Activated T-cell treated with anti-CD3 and anti-CD28 coated beads, Interleukin-2, amount 50 U/mL, for 24 hours (primary cell): ENCODE data around the gene YWHAG.
"Not testable (repeated sequence)": the region's sequence is repeated elsewhere in the genome, so short reads cannot be mapped to it uniquely, and the experiment has no call there.

Source experiments
- DNase-seq: peaks from one replicate; pipeline ENCODE4 v3.0.0-alpha.2; 2020
- H3K27ac Mint-ChIP-seq: 2 replicates; pipeline ENCODE4 v1.8.0; 2020; ENCODE audit warnings: mild to moderate bottlenecking, mixed read lengths
- H3K27me3 Mint-ChIP-seq: 2 replicates; pipeline ENCODE4 v1.8.0; 2020; ENCODE audit warnings: mixed read lengths
- H3K36me3 Mint-ChIP-seq: 2 replicates; pipeline ENCODE4 v1.8.0; 2020; ENCODE audit warnings: low read depth, mixed read lengths
- H3K4me1 Mint-ChIP-seq: 2 replicates; pipeline ENCODE4 v1.8.0; 2020; ENCODE audit warnings: low read depth, mixed read lengths
- H3K4me3 Mint-ChIP-seq: 2 replicates; pipeline ENCODE4 v1.8.0; 2020; ENCODE audit warnings: mild to moderate bottlenecking, moderate library complexity, mixed read lengths
- H3K9me3 Mint-ChIP-seq: 2 replicates; pipeline ENCODE4 v1.8.0; 2020; ENCODE audit warnings: mixed read lengths

The YWHAG gene

DNA sequence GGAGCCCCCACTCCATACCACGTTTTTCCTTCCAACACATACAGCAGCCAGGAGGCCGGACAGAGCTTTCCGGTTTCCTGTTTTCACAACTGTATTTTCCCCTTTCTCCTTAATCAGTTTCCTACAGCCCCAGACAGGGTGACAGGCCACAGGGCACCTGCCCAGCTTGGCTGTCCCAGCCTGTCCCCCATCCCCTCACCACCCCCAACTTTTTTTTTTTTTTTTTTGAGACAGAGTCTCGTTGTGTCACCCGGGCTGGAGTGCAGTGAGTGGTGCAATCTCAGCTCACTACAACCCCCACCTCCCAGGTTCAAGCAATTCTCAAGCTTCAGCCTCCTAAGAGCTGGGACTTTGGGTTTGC is 66.6 kb downstream of the YWHAG start:
- H3K27ac Mint-ChIP-seq = no peak overlapping the region
- no peak overlapping the region for H3K4me3 Mint-ChIP-seq
- no peak for DNase-seq
- no peaks in the 10 kb centered on the region for H3K9me3 Mint-ChIP-seq
- no peaks in the 10 kb centered on the region for H3K27me3 Mint-ChIP-seq
- H3K36me3 Mint-ChIP-seq = no peaks in the 10 kb centered on the region
- H3K4me1 Mint-ChIP-seq = peaks cover 12% of the 10 kb centered on the region

DNA sequence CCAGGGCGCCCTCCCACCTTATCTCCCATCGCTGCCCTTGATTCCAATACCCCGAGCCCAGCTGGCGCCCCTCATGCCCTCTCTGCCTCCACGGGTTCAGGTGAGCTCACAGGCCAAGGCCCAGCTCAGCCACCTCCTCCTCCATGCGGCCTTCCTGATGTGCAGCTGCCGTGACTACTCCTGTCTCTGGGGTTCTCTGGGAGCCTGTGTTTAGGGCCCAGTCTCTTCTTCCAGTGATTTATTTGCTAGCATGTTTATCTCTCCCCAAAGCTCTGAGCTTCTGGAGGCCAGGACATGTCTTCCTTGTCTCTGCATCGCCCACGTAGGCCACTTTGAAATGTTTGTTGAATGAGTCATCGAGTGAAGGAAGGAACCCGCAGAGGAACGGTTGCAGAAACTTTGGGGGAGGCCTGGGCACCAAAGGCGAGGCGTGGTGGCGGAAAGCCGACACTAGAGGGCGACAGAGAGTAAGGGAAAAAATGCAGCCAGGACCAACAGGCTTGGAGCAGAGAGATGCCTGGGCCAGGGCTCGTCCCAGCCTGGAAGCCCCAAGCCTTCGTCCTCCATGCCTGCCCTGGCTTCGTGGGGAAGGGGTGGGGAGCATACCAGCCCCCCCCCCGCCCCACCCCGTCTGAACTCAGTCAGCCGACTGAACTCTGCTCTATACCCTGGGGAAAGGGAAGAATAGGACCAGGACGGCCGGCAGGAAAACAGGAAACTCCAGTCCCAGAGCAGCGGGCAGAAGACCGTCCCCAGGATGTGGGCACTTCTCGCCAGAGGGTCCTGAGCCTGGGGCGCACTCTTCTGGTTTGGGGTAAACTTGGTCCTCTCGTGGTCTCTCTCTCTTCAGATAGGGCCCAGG is 67.2 kb downstream of the YWHAG start:
- no peaks in the 10 kb centered on the region for H3K9me3 Mint-ChIP-seq
- peaks cover 12% of the 10 kb centered on the region for H3K4me1 Mint-ChIP-seq
- H3K36me3 Mint-ChIP-seq = no peaks in the 10 kb centered on the region
- DNase-seq = peak; percentile 93
- H3K27me3 Mint-ChIP-seq = no peaks in the 10 kb centered on the region
- H3K4me3 Mint-ChIP-seq = peak overlapping the region; percentile 8
- peak overlapping the region; percentile 50 for H3K27ac Mint-ChIP-seq

DNA sequence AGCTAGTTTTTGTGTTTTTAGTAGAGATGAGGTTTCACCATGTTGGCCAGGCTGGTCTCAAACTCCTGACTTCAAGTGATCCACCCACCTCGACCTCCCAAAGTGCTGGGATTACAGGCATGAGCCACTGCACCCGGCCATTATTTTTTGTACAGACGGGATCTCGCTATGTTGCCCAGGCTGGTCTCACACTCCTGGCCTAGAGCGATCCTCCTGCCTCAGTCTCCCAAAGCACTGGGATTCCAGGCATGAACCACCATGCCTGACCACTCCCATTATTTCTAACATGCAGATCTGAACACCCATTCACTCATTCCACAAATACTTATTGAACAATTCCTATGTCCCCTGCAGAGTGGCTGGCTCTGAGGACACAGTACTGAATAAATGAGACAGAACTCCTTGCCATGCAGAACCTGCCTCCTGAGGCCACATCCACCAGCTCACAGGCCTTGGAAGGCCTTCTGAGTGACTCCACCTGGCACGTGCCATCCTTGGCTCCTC is 67.9 kb downstream of the YWHAG start:
- not testable (repeated sequence) for H3K27me3 Mint-ChIP-seq, H3K9me3 Mint-ChIP-seq, H3K4me3 Mint-ChIP-seq, H3K36me3 Mint-ChIP-seq, DNase-seq
- peak overlapping the region; percentile 50 for H3K27ac Mint-ChIP-seq
- peaks cover 12% of the 10 kb centered on the region for H3K4me1 Mint-ChIP-seq

DNA sequence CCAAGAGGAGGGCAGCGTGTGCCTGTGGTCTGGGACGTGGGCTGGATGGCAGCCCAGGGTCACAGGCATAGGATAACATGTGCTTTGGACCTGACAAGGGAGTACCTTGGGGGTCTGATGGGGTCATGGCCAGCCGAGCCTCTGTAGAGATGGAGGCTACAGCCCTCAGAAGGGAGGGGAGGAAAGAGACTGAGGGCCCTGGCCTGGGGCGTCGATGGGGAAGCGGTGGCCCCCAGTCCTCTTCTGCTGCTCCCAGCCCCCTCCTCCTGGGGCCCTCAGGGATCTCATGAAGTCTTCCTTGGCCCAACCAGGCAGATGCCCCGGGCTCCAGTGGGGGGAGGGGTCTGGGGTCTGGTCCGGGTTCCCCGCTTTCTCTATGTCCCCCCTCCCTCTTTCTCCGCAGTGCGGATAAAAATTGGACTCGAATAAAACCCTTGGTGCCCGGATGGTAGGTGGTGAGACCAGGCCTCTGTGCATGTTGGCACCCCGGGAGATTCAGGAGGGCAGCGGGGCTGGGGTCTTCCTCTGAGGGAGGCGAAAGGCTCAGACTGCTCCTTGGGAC is 71.9 kb downstream of the YWHAG start:
- Mint-ChIP-seq H3K4me3 (no peak overlapping the region), H3K27me3 (peaks cover 25% of the 10 kb centered on the region), H3K36me3 (no peaks in the 10 kb centered on the region), H3K9me3 (no peaks in the 10 kb centered on the region), H3K27ac (no peak overlapping the region), H3K4me1 (peaks cover 13% of the 10 kb centered on the region)
- DNase-seq = no peak

DNA sequence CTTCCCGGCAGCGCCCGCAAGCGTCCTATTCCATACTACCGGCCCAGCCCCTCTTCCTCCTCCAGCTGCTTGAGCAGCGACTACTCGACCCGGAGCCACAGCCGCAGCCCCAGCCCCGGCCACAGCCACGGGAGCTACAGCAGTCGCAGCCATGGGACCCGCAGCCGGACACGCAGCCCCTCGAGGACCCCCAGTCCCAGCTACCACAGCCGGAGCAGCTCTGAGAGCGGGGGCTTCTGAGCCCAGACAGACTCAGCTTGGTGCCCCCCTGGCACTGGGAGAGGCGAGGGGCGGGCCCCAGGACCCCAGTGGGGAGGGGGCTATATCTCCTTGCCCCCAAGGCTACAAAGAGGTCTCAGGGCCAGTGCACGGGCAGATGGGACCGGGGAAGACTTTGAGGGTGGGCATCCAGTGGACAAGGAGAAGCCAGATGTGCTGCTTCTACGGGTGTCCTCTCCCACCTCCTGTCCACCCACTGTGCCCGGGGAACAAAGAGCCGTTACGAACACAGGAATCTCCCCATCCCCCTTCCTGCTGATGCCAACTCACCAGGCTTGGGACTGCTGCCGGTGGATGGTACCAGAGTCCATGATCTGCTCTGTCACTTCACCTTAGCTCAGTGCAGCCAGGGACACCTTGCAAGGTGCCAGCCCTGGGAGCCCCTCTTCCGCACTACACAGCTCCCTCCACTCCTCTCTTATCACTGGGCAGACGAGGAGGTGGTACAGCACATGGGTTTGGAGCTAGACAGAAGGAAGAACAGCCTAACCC is 73.0 kb downstream of the YWHAG start:
- H3K9me3 Mint-ChIP-seq = no peaks in the 10 kb centered on the region
- H3K27ac Mint-ChIP-seq = no peak overlapping the region
- H3K27me3 Mint-ChIP-seq = peaks cover 32% of the 10 kb centered on the region
- DNase-seq = no peak
- peaks cover 7% of the 10 kb centered on the region for H3K4me1 Mint-ChIP-seq
- H3K4me3 Mint-ChIP-seq = no peak overlapping the region
- H3K36me3 Mint-ChIP-seq = no peaks in the 10 kb centered on the region

DNA sequence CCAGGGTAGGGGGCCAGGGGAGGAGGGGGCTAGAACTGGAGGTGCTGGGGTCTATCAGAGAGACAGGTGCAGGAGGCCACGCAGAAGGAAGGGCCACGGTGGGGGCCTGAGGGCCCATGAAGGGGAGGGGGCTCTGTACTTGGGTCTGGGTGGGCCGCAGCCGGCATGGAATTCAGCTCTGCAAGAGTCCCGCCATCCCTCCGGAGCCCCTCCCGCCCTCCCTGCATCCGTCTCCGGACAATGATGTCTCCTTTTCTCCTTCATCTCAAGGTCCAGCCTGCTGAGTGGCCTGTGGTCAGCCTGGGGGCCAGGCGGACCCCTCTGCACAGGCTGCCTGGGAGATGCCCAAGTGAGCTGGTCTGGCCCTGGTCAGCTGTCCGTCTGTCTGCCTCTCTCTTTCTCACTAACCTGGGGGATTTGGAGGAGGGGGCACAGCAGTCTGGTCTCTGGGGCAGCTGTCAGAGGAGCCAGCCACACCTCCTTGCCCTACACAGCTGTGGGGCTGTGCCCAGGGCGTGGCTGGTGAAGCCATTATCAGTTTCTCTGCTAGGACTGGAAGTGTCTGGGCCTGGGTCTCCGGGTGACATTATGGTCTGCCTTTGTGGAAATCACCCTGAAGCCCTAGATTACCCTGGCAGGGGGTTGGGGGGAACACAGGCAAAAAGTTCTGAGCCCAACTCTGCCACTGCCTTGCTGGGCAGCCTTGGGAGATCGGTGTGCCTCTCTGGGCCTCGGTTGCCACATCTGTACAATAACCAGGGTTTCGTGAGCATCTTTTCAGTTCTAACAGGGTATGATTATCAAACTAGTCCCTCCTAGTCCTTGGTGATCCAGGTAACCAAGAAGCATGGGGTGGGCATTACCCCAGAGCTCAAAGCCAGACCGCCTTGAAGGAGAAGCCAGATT is 75.3 kb downstream of the YWHAG start:
- Mint-ChIP-seq H3K4me1 (peaks cover 6% of the 10 kb centered on the region), H3K27ac (no peak overlapping the region), H3K27me3 (peaks cover 50% of the 10 kb centered on the region), H3K4me3 (peak overlapping the region; percentile 41), H3K9me3 (no peaks in the 10 kb centered on the region), H3K36me3 (no peaks in the 10 kb centered on the region)
- DNase-seq = no peak

DNA sequence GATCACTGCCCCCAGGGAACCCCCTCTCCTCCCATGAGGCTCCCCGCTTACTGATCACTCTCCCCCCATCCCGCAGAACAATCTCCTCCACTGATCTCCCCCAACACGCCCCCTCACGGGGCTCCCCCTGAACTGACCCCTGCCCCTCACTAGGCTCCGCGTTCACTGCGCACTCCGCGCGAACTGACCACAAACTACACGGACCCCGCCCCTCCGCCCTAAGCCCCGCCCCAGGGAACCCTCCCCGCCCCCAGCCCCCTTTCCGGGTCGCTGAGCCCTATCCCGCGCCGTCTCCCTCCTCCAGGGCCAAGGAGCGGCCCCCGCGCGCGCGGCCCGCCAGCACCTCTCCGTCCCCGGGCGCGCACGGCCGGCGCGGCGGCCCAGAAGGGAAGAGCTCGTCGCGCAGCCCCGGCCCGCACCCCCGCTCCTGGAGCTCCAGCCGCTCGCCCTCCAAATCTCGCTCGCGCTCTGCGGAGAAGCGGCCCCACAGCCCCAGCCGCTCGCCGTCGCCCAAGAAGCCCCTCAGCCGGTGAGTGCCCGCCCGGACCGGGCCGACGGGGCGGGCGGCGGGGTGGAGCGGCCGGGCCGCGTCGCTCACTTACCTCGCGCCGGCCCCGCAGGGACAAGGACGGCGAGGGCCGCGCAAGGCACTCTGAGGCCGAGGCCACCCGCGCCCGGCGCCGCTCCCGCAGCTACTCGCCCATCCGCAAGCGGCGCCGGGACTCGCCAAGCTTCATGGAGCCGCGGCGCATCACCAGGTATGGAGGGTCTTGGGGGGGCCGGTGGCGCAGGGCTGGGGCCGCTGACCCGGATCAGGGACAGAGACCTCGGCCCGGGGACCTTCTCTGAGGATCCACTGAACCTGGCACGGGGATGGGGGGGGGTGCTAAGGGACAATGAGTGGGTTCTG is 76.2 kb downstream of the YWHAG start:
- peaks cover 57% of the 10 kb centered on the region for H3K27me3 Mint-ChIP-seq
- H3K36me3 Mint-ChIP-seq = no peaks in the 10 kb centered on the region
- peaks cover 6% of the 10 kb centered on the region for H3K4me1 Mint-ChIP-seq
- H3K4me3 Mint-ChIP-seq = peak overlapping the region; percentile 43
- H3K27ac Mint-ChIP-seq = no peak overlapping the region
- no peaks in the 10 kb centered on the region for H3K9me3 Mint-ChIP-seq
- DNase-seq = no peak

DNA sequence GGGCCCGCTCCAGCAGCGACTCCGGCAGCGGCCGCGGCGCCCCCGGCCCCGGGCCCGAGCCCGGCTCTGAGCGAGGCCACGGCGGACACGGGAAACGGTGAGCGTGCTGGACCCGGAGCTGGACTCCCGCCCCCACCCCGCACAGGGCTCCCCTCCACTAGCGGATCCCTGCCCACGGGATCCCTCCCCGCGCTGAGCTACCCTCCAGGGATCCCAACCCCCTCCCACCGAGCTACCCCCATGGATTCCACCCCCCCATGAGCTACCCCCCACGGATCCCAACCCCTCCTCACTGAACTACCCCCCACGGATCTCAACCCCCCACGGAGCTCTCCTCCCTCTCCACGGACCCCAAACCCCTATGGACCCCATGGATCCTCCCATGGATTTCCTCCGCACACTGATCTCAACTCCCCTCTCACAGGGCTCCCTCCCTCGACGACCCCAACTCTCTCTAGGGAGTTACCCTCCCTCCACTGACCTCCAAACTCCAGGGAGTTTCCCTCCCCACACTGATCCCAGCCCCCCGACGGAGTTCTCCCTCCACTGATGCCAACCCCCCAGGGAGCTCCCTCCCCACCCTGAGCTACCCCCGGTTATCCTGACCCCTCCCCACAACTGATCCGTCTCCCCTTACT is 77.0 kb downstream of the YWHAG start:
- Mint-ChIP-seq H3K4me3 (peak overlapping the region; percentile 43), H3K36me3 (no peaks in the 10 kb centered on the region), H3K9me3 (no peaks in the 10 kb centered on the region), H3K27ac (no peak overlapping the region), H3K4me1 (peaks cover 6% of the 10 kb centered on the region), H3K27me3 (peaks cover 61% of the 10 kb centered on the region)
- DNase-seq = no peak

DNA sequence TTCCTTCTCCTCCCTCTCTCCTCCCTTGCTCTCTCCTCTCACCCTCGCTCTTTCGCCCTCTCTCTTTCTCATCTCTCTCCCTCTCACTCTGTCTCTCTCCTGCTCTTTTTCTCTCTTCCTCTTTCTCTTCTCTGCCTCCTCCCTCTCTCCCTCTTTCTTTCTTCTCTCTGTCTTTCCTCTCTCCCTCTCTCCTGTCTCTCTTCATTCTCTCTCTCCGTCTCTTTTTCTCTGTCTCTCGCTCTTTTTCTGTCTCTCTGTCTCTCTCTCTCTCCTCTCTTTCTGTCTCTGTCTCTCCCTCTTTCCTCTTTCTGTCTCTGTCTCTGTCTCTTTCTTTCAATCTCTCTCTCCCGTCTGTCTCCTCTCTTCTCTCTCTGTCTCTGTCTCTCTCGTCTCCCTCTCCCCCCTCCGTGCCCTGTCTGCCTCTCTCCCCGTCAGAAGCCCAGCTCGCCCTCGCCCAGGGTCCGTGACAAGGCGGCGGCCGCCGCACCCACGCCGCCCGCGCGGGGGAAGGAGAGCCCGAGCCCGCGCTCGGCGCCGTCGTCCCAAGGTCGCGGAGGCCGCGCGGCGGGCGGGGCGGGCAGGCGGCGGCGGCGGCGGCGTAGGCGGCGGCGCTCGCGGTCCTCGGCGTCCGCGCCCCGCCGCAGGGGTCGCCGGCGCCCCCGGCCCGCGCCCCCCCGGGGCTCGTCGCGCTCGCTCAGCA is 77.6 kb downstream of the YWHAG start:
- H3K4me1 Mint-ChIP-seq = peaks cover 6% of the 10 kb centered on the region
- no peak for DNase-seq
- H3K27me3 Mint-ChIP-seq = peaks cover 64% of the 10 kb centered on the region
- no peaks in the 10 kb centered on the region for H3K9me3 Mint-ChIP-seq
- H3K27ac Mint-ChIP-seq = no peak overlapping the region
- H3K36me3 Mint-ChIP-seq = no peaks in the 10 kb centered on the region
- H3K4me3 Mint-ChIP-seq = peak overlapping the region; percentile 28

DNA sequence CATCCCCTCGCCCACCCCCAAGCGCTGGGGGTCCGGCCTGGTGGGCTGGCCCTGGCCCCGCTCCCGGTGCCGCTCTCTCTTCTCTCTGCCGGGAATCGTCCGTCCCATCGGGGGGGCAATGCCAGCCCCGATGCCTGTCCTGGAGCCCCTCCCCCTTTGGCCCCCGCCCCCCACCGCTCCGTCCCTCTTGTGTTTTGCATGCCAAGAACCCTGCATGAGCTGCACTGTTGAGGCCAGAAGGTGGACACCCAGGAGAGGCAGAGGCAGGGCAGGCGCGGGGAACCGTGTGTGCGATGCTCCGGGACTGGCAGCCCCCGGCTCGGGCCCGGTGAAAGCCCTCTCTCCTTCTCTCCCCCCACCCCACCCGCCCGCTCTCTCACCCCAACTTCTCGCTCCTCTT is 78.4 kb downstream of the YWHAG start:
- no peaks in the 10 kb centered on the region for H3K36me3 Mint-ChIP-seq
- no peaks in the 10 kb centered on the region for H3K9me3 Mint-ChIP-seq
- peaks cover 67% of the 10 kb centered on the region for H3K27me3 Mint-ChIP-seq
- peaks cover 6% of the 10 kb centered on the region for H3K4me1 Mint-ChIP-seq
- no peak overlapping the region for H3K27ac Mint-ChIP-seq
- DNase-seq = no peak
- no peak overlapping the region for H3K4me3 Mint-ChIP-seq

DNA sequence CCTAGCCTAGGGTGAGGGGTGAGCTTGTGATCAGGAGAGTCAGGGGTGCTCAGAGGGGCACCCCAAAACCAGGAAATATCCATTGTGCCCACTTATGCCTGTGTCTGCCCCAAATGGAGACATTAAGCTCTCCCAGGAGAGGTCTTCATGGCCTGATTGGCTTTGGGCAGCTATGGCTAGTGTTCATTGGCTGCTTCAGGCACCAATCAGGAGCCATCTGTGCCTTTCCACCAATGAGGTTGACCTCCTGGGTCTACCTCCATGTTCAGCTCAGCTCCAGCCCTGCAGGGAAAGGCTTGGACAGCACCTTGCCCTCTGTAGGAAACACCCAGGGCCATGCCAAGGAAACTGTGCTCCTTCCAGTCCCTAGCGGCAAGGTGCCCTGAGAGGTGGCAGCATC is 80.3 kb downstream of the YWHAG start:
- no peak overlapping the region for H3K4me3 Mint-ChIP-seq
- no peak overlapping the region for H3K27ac Mint-ChIP-seq
- peaks cover 56% of the 10 kb centered on the region for H3K27me3 Mint-ChIP-seq
- no peak for DNase-seq
- H3K4me1 Mint-ChIP-seq = peaks cover 10% of the 10 kb centered on the region
- H3K9me3 Mint-ChIP-seq = no peaks in the 10 kb centered on the region
- H3K36me3 Mint-ChIP-seq = no peaks in the 10 kb centered on the region
